SIG-M5 treated with dmso at 0.1 percent for 504 hours (cell line): Measurements from ENCODE around the gene ZNF597.

Experiments used
- DNase-seq: peaks from one replicate; lab custom pipeline; 2025; ENCODE audit not compliant: unreplicated experiment; lab: John Stamatoyannopoulos, UW

ZNF597 gene

GRCh38 chr16:3443108-3444031 lies at the start of gene ZNF597, which contains the start of gene NAA60:
Gene ZNF597 (minus strand): TSS chr16:3443504. CDS start chr16:3443153, 351 bp downstream.
Gene NAA60 (plus strand): TSS chr16:3443680. CDS start chr16:3476228, 32,548 bp downstream.
- DNase-seq = peak; percentile 93

GRCh38 chr16:3492356-3492755 lies 49.1 kb upstream of the ZNF597 start:
- DNase-seq = no peak

GRCh38 chr16:3490911-3491629 lies 47.8 kb upstream of the ZNF597 start:
- no peak for DNase-seq

GRCh38 chr16:3488801-3489200 lies 45.5 kb upstream of the ZNF597 start:
- no peak for DNase-seq

GRCh38 chr16:3487521-3488410 lies 44.5 kb upstream of the ZNF597 start:
- DNase-seq = no peak

- no peak for DNase-seq
Observed at GRCh38 chr16:3486506-3487215, 43.4 kb upstream of the ZNF597 start.

GRCh38 chr16:3485821-3486505 lies 42.7 kb upstream of the ZNF597 start:
- DNase-seq = no peak

- no peak for DNase-seq
Observed at GRCh38 chr16:3485097-3485745, 41.9 kb upstream of the ZNF597 start.

- DNase-seq = no peak
Observed at GRCh38 chr16:3484318-3485096, 41.2 kb upstream of the ZNF597 start.

- DNase-seq = no peak
Observed at GRCh38 chr16:3482659-3483241, 39.4 kb upstream of the ZNF597 start.

- DNase-seq = no peak
Observed at GRCh38 chr16:3481696-3482658, 38.7 kb upstream of the ZNF597 start.

GRCh38 chr16:3480901-3481695 lies 37.8 kb upstream of the ZNF597 start:
- no peak for DNase-seq

- DNase-seq = no peak
Observed at GRCh38 chr16:3479654-3480216, 36.4 kb upstream of the ZNF597 start.

- DNase-seq = no peak
Observed at GRCh38 chr16:3478242-3478925, 35.1 kb upstream of the ZNF597 start.

GRCh38 chr16:3476409-3476808 lies 33.1 kb upstream of the ZNF597 start:
- DNase-seq = no peak
